Measurements from ENCODE around the gene HECTD2.
"Not testable (repeated sequence)": the region's sequence is repeated elsewhere in the genome, so short reads cannot be mapped to it uniquely, and the experiment has no call there.

Gene HECTD2

DNA sequence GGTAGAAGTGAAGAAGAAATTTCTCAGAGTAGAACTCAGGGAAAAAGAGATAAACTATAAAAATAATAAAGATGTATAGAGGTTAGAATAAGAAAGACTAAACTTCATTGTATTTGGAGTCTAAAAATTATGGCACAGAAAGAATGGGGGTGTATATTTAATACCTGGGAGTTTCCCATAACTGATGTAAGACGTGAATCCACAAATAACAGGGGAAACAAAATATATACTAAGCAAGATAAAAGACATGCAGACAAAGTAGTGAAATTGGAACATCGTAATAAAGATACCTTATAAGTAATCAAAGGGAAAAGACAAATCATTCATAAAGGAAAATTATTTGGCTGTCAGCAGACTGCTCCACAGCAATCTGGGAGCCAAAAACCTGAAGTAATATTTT, 62.8 kb downstream of the HECTD2 start:
- DNase-seq (ENCODE audit: low read depth, low spot score) = no peak

DNA sequence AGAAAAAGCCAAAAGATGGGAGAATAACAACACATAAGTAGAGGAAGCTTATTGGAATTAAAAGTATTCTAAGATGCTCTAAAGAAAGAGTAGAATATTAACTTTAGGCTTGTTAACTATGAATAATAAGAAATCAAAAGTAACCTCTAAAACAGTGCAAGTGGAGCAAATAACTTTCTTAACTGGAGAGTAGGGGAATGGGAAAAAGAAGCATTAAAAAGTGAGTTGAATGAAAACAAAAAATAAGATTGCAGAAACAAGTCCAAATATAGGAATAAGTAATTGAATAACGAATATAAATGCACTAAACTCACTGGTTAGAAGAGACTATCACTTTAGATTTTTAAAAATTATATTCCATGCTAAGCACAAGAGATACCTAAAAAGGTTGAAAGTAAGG, 63.9 kb downstream of the HECTD2 start:
- no peak for DNase-seq (ENCODE audit: low read depth, low spot score)

DNA sequence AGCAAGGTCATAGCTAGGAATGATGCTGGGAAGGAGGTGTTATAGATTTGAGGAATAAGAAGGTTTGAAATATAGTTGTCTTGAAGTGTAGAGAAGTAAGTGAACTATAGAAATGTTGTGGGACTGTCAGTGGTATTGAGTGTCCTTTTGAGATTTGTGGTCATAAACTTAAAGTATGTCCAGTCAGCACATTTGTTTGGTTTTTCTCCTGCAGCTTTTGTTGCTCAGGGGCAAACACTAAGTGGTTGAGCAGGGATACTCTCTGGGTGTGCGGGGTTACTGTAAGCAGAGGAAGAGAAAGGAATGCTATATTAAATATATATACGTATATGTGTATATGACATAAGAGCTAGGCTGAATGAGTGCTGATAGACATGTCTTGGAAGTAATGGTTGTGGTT, 67.1 kb downstream of the HECTD2 start:
- no peak for DNase-seq (ENCODE audit: low read depth, low spot score)

DNA sequence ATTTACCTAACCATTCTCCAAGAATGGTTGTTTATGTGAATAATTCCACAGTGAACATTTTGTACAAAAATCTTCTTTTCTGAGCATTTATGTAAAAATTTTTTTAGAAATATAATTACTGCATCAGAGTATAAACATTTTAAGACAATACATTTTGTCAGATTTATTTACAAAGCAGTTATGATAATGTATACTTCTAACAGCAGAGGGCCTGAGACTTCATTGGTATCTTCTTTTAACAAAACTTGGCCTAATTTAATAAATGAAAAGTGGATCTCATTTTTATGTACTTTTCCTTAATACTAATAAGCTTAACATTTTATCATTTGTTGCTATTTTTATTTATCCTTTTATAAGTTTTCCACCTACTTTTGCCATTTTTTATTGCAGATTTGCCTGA, 69.4 kb downstream of the HECTD2 start:
- no peak for DNase-seq (ENCODE audit: low read depth, low spot score)

DNA sequence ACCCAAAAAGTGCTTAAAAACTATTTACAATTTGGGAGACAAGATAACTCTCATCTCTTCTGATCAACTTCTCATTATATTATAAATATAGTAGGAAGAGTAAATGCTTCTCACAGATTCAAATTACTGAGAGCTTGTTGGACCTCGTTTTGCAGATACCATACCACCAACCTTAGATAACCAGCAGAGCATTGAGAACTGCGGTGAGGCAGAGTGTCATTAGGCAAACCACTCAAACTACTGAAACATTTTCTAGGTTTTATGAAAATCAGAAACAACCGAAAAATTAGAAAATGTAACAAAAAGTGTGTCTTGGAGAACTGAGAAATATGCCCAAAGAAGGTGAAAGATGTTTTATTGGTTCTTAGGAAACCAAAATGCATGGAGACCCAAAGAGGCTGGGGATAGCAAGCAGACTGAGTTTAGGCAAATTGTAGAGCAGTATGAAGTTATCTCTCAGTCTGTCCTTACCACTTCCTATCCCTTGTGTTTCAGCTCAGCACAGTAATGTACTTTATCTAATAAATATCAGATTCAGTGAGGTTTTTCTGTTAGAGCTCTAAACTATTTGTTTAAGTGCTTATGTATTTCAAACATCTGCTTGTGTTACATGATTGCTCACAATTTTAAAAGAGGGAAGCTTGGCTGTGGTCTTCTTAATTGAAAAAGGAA, 77.9 kb downstream of the HECTD2 start:
- no peak for DNase-seq (ENCODE audit: low read depth, low spot score)

DNA sequence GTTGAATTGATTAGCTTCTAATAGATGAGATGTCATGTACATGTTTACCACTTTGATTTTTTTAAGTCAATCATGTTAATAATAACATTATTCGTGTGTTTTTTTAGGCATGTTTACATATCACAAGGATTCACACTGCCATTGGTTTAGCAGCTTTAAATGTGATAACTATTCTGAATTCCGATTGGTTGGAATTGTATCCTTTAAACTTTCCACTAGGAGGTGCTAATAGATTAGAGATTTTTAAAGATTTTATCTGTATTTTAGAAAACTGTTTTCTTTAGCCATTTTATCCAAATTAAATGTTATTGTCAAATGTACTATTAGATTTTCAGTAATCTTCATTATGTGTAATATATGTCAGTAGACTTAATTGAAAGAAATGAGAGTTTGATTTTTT, 83.2 kb downstream of the HECTD2 start:
- no peak for DNase-seq (ENCODE audit: low read depth, low spot score)

DNA sequence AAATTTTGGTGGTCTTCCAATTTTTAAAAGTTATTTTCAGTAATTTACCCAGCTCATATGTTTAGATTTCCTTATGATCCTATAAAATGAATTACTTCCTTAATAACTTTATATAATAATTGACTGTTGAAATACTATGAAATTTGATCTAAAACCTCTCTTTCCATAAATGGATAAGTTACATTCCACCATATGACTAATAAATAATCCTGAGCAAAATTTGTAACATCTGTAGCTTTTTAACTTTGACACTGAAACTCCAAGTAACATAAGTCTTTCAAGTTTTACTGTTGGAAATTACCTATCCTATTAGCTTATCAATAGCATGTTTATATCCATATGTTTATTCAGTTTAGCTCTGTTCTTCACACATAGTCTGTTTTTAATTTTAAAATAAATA, 85.3 kb downstream of the HECTD2 start:
- DNase-seq (ENCODE audit: low read depth, low spot score) = no peak

DNA sequence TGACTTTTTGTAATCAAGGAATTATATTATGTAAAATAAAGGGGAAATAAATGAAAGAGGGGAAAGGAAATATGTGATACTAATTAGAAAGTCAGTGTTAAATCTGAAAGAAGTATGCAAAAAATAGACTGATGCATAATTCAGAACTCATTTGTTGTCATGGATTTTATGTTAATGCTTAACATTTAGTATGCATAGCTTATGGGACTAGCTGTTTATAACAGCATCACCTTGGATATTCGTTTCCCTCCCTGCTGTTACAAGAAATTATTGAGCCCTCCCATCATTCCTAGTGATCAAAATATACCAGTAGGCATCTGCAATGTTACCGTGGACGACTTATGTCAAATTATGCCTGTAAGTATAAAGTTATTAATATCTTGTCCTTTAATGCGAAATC, 85.9 kb downstream of the HECTD2 start:
- DNase-seq (ENCODE audit: low read depth, low spot score) = no peak

DNA sequence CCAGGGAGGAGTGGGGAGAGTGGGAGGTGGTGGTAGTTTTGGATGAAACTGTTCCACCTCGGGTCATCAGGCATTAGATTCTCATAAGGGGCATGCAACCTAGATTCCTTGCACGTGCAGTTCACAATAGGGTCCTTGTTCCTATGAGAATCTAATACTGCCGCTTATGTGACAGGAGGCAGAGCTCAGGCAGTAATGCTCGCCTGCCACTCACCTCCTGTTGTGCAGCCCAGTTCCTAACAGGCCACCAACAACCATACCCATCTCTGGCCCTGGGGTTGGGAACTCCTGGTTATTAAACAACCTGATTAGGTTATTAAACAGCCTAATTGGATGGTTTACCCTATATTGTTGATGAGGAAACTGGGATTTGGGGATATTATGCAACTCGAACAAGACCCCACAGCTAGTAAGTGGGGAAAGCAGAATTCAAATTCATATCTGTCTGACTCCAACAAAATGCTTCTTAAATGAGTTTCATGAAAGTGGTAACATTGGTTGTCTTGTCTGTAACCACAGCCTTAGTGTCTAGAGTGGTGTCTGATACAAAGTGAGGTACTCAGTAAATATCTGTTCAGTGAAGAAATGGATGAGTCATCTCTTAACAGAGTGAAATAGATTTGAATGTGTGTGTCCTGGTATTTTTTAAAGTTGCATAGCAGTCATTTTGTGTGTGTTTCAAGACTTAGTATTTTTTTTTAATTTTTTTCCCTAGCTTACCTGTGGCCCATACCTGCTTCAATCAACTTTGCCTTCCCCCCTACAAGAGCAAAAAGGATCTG, 101.6 kb downstream of the HECTD2 start:
- no peak for DNase-seq (ENCODE audit: low read depth, low spot score)

DNA sequence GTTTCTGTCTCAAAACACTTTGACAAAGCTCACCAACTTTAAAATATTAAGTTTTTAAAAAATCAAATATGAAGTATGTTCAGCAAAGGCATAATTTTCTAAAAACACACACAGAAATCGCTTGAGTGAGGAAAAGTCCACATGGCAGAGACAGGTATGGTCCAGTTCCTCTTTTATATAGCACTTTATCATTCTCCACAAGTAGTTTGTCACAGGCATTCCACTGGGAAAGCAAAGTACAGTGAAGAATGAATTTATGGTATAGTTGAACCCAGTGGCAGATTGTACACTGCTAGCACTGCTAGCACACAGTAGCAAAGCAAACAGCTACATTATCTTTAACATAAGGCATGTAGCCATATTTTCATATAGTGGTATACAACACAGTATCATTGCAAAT, 102.3 kb downstream of the HECTD2 start:
- DNase-seq (ENCODE audit: low read depth, low spot score) = no peak

DNA sequence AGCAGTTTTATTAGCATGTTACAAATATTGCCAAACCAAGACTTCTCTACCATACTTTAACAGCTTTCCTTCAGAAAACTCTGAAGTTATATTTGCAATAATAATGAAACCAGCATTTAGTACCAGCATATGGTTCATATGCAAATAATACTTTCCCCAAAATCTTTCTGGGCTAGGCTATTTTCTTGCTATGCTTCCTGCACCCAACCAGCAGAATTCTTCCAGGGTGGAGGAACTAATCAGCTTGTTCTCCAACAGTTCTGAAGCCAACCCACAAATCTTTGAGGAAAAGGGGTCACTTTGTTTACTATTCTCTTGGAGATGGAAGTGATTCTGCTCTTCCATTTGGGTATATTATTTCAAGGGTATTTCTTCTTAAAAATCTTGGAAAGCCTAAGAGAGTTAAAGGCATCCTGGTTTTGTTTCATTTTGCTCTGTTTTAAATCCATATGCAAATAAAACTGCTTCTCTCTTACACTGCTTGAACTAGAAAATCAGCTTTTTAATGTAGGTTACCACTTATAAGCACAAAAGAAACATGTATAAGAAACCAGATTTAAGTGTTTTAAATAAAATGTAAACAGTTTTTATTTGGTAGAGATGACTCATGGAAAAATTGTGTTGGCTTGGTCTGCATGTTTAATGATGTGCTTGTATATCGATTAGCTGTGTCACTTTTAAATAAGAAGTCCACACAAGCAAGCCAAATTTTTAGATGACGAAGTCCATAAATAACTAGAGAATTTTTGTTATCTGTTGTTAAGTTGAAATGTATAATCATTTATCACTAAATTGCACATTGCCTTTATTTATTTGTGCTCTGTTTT, 103.7 kb downstream of the HECTD2 start:
- no peak for DNase-seq (ENCODE audit: low read depth, low spot score)

DNA sequence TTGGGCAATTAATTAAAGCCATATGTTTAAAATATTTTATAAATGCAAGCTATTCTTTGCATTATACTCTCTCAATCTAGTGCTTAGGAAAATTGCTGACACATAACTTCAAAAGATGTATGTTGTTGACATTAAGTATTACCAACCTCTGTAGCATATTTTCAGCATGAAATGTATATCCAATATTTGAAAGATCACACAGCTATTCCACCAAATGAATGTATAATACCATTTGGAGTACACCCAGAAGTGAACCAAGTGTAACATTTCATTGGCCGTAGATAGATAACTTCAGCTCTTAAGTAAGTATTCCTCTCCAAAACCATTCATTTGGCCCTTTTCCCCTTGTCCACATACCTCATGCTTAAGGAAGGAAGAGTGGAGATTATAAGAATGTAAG, 104.6 kb downstream of the HECTD2 start:
- no peak for DNase-seq (ENCODE audit: low read depth, low spot score)

DNA sequence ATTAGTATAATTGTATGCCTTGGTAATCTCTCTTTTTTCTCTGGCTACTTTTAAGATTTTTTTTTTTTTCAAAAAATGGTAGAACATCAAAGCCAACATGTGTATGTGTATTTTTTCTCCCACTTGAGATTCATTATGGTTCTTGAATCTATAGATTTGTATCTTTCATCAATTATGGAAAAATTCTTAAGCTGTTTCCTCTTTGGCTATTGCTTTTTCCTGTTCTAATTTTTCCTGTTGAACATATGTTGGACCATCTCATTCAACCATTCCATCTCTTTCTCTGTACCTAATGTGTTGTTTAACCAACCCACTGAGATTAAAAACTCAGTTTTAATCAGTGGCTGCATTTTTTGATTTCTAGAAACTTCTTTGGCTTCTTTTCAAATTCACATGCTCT, 107.2 kb downstream of the HECTD2 start:
- no peak for DNase-seq (ENCODE audit: low read depth, low spot score)

DNA sequence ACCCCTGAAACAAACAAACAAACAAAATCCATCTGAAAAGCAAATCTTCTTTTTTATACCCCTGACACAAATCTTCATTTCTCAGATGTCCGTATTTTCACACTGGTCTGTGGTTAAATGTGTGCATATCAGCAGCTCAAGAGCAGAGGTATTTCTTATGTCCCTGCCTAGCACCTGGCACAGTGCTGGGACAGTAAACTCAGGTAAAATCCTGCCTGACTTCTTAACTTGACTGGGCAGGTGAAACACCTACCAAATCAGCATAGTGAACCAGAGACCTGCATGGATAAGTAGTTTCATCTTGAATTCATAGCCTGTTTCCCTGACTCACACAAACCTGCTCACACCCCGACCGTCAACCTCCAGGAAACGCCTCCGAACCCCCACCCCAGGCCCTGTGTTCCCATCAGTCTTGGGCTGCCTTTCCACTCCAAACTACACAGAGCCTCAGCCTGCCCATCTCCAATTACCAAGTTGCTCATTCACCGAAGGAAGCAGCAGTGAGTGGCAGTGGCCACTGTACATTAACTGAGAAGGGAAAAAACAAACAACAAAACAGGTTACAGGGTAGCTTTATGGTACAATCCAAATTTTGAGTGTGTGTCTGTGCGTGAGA, 109.9 kb downstream of the HECTD2 start:
- DNase-seq (ENCODE audit: low read depth, low spot score) = no peak

DNA sequence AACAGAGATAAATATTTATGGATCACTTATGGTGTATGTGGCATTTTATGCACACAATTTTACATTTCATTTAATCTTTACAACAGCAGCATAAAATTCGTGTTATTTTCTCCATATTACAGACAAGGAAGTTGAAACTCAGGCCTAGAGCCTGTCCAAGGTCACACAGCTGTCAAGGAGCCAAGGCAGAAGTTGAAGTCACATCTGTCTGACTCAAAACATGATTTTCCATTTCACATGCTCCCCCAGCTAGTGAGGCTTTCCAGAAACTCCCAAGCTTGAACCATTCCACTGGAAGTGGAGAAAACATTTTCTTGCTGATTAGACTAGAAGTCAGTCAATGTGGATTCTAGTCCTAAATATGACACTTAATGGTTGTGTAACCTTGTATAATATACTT, 110.5 kb downstream of the HECTD2 start:
- no peak for DNase-seq (ENCODE audit: low read depth, low spot score)

DNA sequence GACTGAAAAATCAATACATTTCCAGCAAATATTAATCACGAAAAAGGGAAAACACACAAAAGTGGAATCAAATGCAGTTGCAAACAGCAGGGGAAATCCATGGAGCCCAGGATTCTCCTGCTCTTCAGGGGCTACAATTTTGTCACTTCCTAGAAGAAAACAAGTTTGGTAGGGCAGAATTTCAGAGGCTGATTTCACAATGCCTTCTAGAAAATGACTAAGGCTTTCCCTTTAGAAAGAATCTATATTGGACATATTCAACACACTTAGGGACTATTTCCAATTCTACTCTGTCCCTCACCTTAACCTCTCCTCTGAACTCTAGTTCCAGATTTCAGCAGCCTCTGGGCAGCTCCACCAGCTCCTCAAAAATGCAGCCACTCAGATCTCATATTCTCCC, 111.3 kb downstream of the HECTD2 start:
- no peak for DNase-seq (ENCODE audit: low read depth, low spot score)

DNA sequence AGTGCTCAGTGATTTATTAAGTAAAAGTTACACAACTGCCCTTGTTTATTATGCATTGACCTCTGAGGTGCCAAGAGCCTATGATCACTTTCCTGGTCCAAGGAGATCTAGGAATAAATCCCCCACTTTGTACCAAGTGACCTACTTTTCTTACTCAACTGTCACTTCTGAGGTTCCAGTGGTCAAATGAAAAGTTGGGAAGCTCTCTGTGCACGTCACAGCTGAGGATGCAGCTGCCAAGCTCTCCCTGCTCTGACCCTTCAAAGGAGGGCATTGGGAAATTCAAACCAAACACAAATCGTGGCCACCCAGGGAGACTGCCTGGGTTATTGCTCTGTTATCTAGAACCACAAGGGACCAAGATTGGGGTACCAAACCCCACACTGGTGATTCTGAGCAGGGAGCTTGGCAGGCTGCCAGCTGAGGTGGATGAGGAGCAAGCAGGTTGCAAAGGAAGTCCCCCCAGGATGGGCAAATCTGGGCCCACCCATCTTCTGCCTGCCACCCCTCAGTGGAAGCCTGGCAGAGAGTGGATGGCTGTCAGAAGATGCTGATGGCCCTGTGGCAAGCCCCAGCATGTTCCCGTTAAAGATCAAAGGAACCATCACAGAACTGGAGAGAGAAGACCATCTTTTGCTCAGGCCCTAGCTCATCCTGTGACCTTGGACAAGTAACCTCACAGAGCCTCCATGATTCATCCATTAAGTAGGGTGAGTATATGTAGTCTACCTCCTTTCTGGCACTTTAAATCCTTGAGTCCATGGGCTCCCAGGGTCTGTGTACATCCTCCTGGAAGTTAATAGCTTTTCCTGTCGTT, 116.0 kb downstream of the HECTD2 start:
- DNase-seq (ENCODE audit: low read depth, low spot score) = no peak

DNA sequence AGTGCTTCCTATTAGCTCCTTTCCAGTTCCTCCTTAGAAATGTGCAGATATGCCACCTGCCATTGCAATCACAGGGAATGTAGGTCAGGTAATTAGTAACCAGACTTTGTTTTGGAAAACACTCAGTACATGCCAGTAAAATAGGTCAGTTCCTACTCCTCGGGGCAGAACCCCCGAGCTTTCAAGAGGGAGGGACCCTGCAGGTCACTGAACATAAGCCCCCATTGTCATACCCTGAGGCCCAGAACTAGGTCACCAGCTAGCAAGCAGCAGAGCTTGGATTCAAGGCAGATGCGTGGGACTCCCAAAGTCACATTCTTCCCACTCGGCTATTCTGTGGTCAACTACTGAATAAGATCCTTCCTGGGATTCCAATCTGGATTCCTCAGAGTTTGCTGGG, 117.9 kb downstream of the HECTD2 start:
- no peak for DNase-seq (ENCODE audit: low read depth, low spot score)

DNA sequence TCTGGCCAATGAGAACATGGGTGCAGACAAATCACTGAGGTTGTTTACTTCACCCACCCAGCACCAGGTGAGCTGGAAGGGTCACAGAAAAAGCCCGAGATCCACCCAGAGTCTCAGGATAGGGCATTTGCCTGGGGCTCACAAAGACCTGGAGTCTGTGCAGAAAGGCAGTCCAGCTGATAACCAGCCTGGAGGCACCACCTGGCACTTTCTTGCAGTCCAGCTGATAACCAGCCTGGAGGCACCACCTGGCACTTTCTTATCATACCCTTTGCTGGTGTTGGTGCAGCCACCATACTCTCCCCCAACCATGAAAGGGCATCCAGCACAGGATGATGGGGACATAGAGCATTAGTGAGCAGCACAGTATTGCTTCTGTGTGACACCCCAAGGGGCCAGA, 118.6 kb downstream of the HECTD2 start:
- no peak for DNase-seq (ENCODE audit: low read depth, low spot score)

DNA sequence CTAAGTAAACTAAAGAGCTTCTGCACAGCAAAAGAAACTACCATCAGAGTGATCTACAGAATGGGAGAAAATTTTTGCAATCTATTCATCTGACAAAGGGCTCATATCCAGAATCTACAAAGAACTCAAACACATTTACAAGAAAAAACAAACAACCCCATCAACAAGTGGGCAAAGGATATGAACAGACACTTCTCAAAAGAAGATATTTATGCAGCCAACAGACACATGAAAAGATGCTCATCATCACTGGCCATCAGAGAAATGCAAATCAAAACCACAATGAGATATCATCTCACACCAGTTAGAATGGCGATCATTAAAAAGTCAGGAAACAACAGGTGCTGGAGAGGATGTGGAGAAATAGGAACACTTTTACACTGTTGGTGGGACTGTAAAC, 124.6 kb downstream of the HECTD2 start:
- not testable (repeated sequence) for DNase-seq (ENCODE audit: low read depth, low spot score)

DNA sequence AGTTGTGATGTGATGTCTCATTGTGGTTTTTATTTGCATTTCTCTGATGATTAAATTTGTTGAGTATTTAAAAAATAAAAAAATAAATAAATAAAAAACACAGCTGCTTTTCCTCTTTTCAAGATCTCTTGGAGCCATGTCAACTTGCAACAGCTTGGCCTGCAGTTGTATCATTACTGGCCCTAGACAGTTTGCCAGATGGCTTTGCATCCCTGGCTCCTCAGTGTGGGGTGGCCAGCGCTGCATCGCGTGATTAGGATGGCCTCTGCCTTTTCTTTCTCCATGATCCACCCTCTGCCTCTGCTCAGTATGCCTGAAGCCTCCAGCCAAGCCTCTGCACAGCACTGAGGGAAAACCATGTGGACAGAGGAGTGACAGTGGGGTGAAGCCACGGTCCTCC, 126.0 kb downstream of the HECTD2 start:
- DNase-seq (ENCODE audit: low read depth, low spot score) = no peak
